GM19455 (cell line): Measurements from ENCODE around the gene TMEM238.
"Not testable (repeated sequence)": the region's sequence is repeated elsewhere in the genome, so short reads cannot be mapped to it uniquely, and the experiment has no call there.

Source experiments
- ATAC-seq: cut with Tn5 transposase; IDR thresholded peaks from one replicate; pipeline ENCODE4 v1.9.1; 2021; ENCODE audit not compliant: unreplicated experiment

TMEM238 gene

DNA sequence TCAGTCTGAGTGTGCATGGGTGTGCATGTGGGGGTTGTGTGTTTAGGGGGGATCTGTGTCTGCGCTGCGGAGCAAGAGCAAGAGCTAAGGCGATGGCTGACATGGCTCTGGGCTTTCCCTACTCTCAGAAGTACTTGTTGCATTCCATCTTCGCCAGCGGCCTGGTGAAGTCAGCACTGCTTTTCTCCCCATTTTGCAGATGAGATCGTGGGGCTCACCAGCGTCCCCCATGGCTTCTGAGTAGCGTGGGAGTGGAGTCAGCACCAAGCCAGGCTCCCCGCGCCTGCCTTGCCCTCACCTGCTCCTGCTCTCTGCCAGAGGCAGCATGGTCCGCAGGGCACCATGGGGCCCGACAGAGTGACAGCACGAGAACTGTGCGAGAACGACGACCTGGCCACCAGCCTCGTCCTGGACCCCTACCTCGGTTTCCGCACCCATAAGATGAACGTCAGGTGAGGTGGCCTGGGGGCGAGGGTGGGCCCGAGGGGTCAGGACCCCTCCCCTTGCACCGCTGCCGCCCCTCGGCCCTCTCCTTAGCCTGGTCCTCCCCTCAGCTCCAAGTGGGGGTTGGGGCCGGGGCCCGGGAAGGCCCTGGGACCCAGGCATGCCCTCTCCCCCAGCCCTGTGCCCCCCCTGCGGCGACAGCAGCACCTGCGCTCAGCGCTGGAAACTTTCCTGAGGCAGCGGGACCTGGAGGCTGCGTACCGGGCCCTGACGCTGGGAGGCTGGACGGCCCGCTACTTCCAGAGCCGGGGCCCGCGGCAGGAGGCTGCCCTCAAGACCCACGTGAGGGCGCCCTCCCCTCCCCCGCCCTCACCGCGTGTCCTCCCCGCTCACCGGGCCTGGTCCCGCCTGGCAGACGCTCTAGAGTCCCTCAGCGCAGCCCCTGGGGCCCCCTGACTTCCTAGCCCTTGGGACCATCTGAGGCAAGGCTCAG lies 42.2 kb downstream of the TMEM238 start:
- ATAC-seq, result no peak

- no peak for ATAC-seq
These were observed 42.9 kb downstream of the TMEM238 start for GRCh38 chr19:55341171-55341588.

- ATAC-seq, result no peak
These were observed 43.3 kb downstream of the TMEM238 start for GRCh38 chr19:55340784-55341147.

- no peak for ATAC-seq
These were observed 44.0 kb downstream of the TMEM238 start for GRCh38 chr19:55339889-55340783.

- peak; percentile 91 for ATAC-seq
These were observed 44.8 kb downstream of the TMEM238 start, which contains the start of gene KMT5C for GRCh38 chr19:55339105-55339888. TSS of gene KMT5C (plus strand) at chr19:55339876. CDS start at chr19:55341937, 2,061 bp downstream.

DNA sequence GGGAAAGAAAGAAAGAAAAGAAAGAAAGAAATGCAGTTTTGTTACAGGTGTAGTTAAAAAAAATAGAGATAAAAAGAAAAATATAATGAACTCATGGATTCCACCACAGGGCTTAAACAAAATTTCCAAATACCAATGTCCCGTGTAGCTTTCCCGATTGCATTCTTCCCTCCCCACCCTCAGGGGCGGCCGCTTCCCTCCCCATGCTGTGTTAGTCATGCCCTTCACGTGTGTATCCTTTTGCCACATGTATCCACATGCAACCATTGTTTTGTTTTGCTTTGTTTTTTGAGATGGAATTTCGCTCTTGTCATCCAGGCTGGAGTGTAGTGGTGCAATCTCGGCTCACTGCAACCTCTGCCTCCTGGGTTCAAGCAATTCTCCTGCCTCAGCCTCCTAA lies 48.0 kb downstream of the TMEM238 start:
- no peak for ATAC-seq

DNA sequence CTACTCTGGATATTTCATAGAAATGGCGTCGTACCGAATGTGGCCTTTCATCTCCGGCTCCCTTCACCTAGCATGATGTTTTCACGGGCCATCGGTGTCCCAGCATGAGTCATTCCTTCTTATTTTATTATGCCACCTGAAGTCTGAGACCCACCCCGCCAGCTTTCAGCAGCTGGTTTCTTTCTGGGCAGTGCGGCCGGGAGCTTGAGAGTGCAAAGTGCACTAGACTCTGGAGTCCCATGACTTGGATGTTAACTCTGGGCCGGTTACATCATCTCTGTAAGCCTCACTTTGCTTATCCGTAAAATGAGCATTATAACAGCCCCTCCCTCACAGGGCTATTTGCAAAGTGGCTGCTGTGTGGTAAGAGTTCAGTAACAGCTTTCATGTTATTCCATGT lies 50.2 kb downstream of the TMEM238 start:
- no peak for ATAC-seq

- not testable (repeated sequence) for ATAC-seq
These were observed 54.3 kb downstream of the TMEM238 start for GRCh38 chr19:55329791-55330190.
